ENCODE data around the gene C1orf21.
A peak's percentile ranks its signal among the peaks of the same experiment; 100 is the strongest.

The C1orf21 gene

GRCh38 chr1:184387476-184388318 lies 868 bp downstream of the C1orf21 start:
- peak; percentile 11 for DNase-seq

GRCh38 chr1:184388319-184388889 lies 1.6 kb downstream of the C1orf21 start:
- DNase-seq: no peak

- no peak for DNase-seq
Measured at GRCh38 chr1:184388971-184389370, 2.1 kb downstream of the C1orf21 start.

GRCh38 chr1:184389446-184389845 lies 2.6 kb downstream of the C1orf21 start:
- no peak for DNase-seq

- no peak for DNase-seq
Measured at GRCh38 chr1:184390889-184391288, 4.1 kb downstream of the C1orf21 start.

GRCh38 chr1:184392067-184392466 lies 5.2 kb downstream of the C1orf21 start:
- DNase-seq: no peak

- no peak for DNase-seq
Measured at GRCh38 chr1:184392779-184393522, 6.1 kb downstream of the C1orf21 start.

GRCh38 chr1:184393962-184394361 lies 7.1 kb downstream of the C1orf21 start:
- DNase-seq: no peak

GRCh38 chr1:184395370-184395769 lies 8.5 kb downstream of the C1orf21 start:
- DNase-seq: no peak

- no peak for DNase-seq
Measured at GRCh38 chr1:184395937-184396480, 9.2 kb downstream of the C1orf21 start.

- DNase-seq: no peak
Measured at GRCh38 chr1:184399192-184399847, 12.5 kb downstream of the C1orf21 start.

GRCh38 chr1:184403961-184404726 lies 17.3 kb downstream of the C1orf21 start:
- DNase-seq: no peak

- no peak for DNase-seq
Measured at GRCh38 chr1:184404727-184405027, 17.8 kb downstream of the C1orf21 start.

GRCh38 chr1:184405094-184405800 lies 18.4 kb downstream of the C1orf21 start:
- DNase-seq: no peak

- DNase-seq: no peak
Measured at GRCh38 chr1:184405801-184406142, 18.9 kb downstream of the C1orf21 start.

- no peak for DNase-seq
Measured at GRCh38 chr1:184406479-184406878, 19.6 kb downstream of the C1orf21 start.

GRCh38 chr1:184407816-184408510 lies 21.1 kb downstream of the C1orf21 start:
- DNase-seq: no peak

- DNase-seq: no peak
Measured at GRCh38 chr1:184408580-184408979, 21.8 kb downstream of the C1orf21 start.

GRCh38 chr1:184409011-184409410 lies 22.2 kb downstream of the C1orf21 start:
- DNase-seq: no peak

- DNase-seq: no peak
Measured at GRCh38 chr1:184412472-184412871, 25.6 kb downstream of the C1orf21 start.

GRCh38 chr1:184416481-184416880 lies 29.7 kb downstream of the C1orf21 start:
- DNase-seq: no peak

Measured in NCI-H1694 (cell line).